HG03565 (cell line): ENCODE data around the gene PTPA.

Source experiments
- ATAC-seq: cut with Tn5 transposase; IDR thresholded peaks from one replicate; pipeline ENCODE4 v1.9.1; 2021; ENCODE audit warnings: mild to moderate bottlenecking, moderate library complexity; ENCODE audit not compliant: unreplicated experiment

Gene PTPA

DNA sequence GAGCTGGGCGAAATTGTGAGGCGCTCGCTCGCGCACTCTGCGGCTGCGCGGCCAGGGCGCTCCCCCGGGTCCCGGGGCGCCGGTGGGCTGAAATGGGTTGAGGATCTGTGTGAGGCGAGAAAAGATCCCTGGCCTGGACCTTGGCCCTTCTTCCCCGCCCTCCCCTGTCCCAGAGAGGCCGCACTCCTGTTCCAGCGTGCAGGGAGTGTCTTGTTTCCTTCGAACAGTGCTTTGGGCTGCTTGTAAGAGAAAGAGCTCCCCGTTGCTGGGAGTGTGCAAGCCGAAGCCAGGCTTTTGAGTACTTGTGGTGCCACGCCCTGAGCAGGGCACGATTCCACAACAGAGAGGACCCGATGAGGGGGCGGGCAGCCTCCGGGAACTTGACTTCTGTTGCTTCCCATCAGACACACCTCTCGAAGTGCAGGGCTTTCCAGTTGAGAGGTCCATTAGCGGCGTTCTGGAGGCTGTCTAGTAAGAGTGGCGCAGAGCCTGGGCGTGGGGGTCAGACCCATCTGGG is 29.8 kb upstream of the PTPA start:
- no peak for ATAC-seq

DNA sequence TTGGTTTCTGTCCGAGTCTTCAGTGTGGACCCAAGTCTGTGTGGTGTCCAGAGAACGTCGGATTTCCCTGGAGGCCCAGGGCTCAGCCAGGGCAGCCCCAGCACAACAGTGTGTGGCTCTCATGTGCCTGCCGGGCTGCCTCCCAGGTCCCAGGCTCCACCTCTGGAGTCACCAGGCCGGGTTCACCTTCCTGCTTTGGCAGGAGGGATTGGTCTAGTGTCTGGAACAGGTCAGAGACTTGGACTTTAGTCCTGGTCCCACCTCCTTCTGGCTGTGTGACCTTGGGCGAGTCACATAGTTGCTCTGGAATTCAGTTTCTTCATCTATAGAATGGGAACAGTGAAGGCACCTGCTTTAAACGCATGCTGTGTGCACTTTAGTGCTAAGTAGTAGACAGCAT is 27.1 kb upstream of the PTPA start:
- no peak for ATAC-seq

DNA sequence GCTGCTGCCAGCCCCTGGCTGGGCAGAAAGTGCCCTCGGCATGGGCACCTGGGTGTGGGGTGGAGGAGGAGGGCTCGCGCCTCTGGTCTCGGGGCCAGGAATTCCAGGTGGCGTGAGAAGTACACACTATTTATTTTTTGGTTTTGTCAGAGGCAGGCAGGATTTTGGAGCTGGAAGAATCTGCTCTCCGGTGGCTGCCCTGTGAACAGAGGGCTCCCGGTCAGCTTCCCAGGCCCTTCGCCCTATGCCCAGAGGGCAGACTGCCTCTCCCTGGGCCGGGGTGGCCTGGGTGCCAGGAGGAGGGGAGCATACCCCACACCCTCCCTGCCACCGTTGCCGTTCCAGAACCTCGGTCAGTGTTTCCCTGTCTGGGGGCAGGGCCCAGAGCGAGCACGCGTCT is 22.0 kb upstream of the PTPA start:
- ATAC-seq, result no peak

DNA sequence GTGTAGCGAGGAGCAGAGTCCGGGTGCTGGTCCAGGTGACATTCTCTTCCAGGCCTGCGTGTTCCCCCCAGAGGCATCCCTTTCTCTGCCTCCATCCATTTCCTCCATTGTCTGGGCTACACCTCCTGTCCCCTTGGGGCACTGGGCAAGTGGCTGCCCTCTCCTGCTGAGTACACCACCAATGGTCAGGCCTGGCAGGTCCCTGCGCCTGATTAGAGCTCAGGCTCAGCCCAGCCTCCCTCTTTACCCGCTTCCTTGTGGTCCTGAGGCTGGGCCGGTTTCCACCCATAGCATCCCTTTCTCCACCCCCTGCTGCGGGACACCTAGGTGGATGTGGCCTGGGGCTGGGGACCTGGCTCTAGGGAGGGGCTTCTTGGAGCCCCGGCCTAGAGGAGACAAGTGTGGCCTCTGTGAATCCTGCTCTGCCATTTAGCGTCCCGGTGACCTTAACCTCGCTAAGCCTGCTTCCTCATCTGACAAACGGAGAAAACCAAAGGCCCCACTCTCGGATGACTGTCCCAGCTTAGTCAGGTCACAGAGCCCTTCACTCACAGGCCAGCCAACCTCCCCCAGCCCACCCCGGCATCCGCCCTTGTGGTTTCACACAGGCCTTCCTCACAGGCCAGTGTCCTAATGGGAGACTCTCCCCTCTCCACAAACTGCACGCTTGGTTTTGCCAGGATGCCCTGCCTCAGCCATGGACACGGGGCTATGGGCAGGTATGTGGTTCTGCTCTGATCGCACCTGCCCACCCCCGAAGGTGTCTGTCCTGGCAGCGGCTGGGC is 17.4 kb upstream of the PTPA start:
- no peak for ATAC-seq

DNA sequence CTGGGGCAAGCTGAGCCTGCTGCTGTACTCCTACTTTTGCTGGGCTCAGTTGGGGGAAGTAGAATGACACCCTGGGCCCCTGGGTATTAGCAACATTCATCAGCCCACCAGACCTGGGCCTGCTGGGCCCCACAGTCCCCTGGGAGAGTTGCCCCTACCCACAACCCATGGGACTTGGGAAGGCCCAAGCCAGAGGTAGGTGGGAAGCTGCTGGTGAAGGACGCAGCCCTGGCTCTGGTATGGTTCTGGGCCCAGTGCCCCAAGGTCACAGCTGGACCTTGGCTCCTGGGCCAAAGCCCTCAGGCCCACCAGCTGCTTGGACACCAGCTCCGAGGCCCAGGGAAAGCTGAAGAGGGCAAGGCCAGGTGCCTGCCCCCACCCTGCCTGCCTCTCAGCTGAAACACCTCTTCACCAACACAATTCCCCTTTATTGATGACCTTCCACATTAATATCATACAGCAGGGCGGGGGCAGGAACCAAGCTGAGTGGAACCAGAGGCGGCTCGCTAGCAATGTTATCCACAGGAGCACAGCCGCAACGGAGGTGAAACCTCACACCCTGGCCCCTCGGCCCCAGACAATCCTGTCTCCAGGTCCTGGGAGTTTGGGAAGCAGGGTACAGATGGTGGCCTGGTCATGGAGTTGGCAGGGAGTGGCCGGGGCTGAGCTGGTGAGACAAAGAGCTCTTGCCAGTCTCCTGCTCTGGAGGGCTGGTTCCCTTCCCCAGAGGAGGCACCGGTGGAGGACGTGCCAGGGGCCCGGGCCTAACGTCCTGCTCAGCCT is 16.6 kb upstream of the PTPA start:
- ATAC-seq, result no peak

DNA sequence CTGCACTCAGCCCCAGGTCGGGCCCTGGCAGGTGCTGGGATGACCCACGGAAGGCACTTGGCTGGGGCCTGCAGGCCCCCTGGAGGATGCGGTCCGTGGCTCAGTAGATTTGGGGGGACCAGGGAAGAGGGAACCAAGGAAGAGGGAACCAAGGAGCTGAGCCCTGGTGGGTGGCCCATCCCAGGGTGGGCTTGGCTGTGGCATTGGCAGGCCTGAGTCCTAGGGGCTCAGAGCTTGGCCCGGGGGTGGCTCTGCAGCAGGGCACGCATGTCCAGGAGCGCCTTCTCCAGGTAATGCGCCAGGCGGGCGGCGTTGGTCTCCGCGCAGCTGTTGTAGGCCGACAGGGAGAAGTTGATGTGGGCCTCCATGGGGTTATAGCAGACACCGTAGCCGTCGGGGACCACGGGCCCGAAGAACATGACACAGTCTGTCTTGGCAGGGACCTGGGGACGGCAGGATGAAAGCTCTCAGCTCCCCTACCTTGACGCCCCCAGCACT is 16.0 kb upstream of the PTPA start:
- ATAC-seq, result no peak

DNA sequence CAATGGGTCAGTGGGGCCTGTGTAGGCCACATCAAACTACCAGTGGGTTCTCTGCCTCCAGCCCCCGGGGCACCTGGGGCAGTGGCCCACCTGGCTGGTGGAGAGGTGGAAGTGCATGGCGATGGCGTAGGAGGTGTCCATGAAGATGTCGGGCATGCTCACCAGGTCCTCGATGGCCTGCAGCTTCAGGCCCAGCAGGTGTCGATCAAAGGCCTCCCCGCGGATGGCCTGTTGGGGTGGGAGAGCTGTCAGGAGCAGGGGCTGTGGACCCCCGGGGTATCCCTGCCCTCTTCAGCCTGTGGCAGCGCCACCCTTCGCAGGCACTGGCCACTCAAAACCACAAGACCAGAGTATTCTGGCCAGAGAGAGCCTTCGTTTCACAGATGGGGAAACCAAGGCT is 15.3 kb upstream of the PTPA start:
- ATAC-seq, result no peak

DNA sequence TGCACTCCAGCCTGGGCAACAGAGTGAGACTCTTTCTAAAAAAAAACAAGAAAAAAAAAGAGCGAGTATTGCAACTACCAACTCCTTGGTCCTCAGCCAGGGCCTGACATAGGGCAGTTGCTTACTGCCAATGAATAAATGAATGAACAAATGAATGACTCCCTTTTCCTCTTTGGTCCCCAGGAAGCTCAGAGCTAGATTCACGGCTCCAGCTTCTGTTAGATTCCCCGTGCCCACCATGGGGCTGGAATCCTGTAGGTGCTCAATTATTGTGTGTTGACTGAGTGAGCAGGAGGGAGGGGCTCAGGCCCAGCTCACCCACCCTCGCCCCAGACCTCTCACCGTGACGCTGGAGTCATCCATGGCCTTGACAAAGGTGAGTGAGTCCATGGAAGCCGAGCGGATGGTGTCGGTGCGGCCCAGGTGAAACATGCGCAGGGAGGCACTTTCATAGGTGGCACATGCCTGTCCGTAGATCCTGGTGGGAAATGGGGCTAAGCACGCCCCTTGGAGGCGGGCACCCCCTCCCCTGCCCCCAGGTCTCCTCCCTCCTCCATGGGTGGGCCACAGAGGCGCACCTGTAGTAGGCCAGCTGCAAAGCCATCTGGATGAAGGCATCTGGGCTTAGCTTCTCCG is 13.4 kb upstream of the PTPA start:
- ATAC-seq, result no peak

DNA sequence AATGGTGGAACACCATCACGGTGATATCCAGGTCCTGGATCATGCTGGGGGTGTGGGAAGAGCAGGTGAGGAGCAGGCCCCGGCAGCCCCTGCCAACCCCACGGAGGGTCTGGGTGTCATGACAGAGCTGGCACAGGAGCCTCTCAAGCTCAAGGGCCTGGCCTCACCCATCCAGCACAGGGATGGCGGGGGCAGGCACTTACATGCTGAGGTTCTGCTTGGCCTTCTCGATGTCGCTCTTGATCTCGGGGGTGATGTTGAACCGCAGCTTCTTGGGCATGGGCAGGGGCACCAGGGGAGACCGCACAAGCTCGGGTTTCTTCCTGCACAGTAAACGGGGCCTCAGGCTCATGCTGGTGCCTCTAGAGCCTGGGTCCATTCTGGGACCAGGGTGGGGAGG is 12.9 kb upstream of the PTPA start:
- ATAC-seq, result no peak

DNA sequence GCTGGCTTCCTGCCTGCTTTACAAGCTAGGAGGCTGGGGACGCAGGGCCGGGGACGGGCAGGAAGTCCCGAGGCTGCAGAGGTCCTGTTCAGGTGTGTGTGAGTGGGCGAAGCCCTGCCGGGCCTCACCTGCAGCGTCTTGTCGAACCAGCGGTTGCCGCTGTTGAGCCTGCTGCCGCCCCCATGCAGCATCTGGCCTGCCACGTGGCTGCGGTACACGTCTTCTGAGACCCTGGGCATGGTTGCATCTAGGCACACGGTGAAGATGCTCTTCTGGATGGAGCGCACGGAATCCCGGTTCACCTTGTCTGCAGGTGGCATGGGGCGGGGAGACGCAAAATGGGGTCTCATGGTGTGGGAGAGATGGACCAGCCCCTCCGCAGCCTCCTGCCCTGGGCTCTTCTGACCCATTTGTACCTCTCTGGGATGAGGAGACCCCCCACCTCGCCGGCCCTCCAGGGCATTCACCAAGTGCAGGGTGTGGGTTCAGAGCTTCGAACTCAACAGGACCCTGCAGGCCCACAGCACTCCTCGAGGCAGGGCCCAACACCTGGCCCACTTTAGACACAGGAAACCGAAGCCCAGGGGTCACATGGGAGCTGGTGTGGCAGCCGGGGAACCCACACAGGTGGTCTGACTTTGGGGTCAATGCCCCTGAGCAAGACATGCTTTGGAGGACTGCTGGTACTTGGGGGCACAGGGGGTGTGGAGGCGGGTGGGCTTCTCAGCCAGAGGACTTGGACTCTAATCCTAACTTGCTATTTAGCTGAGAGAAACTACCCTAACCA is 10.6 kb upstream of the PTPA start:
- no peak for ATAC-seq

DNA sequence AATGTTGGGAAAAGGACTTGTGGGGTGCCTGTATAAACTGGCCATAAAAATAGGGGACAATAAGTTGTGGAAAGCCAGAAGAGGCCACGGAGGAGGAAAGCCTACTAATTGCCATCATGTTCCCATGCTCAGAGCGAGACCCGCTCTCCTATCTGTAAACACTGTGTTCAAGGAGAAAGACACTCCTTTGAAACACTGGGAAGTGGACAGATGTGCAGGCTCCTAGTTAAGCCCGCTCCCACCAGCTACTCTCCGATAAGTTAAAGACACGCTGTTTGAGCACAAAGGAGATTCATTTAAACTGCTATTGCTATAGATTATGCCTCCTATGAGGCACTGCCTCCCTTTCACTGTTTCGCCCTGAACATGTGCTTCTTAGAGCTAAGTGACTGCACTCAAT is 9.9 kb upstream of the PTPA start:
- no peak for ATAC-seq

DNA sequence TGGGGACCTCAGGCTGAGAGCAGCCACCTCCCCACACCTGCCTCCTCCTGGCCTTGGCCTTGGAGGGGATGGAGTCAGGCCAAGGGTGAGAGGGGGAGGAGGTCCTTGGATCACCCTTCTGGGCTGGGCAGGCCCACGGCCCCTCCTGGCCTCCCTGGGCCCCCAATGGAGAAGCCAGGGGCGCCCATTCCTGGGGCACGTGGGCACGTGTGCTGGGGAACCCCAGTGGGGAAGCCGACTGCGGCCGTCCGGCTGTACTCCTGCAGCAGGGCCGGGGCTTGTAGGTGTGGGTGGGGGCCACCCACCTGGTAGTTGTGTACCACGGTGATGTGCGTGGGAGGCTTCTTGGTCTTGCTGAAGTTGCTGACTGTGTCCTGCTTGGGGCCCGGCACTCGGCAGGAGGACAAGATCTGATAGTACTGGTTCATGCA is 9.1 kb upstream of the PTPA start:
- no peak for ATAC-seq

DNA sequence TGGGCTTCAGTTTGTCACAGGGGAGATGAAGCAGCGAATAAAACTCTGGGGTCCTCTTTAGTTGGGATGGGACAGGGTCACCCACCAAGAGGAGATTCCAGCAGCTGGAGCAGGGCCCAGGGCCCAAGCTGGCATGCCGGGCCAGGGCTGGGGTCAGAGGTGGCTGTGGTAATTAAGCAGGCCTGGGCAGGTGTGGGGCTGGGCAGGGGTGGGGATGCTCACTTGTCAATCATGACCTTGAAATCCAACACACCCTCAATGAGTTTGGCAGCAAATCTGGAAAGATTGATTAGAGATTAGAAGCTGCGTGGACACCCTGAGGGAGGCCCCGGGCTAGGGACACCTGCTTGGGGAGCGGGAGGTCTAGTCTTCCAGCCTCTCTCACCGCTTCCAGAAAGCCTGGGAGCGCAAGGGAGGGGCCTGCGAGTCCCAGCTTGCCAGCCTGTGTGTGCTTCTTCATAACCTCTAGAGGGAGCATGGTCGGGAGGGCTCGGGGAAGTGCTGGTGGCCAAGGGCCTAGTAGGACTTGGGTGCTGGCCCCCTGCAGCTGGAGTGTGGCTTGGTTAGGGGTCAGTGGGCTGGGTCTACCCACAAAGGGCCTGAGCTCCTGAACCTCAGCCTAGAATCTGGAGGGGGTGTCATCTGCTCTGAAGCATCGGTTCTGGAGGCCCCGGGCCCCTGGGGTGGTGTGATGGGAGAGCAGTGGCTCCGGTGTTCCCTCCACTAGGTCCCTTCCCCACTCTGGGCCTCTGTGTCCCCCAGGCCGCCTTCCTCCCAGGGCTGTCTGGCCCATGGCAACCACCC is 8.2 kb upstream of the PTPA start:
- no peak for ATAC-seq

DNA sequence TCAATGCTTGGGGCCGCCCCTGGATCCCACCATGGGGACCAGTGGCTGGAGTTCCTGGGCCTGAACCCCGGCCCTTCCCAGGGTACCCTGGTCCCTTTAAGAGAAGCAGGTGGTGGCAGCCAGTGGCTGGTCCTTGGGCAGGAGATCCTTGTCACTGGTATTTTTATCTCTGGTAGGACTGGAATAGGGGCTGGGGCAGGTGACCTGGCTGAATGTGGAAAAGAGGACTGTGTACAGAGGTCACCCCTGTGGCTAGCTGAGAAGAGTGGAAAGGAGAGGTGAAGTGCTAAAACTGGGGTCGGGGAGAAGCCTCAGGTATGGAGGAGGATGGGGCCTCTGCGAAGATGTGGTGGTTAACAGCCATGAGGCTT is 7.6 kb upstream of the PTPA start:
- no peak for ATAC-seq

DNA sequence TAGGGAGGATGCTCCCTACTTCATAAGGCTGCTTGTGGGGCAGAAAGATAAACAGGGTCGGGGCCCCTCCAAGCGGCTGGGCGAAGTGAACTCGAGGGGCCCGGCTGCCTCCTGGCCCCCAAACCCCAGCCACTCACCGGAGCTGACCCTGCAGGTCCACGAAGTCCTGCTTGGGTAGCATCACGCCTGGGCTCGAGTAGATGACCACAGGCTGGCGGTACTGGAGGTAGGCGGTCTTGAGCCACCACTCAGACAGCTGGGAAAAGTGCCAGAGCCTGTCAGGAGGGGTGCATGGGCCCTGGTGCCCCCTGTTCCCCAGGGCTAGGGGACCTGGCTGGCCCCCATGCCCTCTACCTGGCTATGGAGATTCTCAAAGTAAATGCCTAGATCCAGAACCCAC is 7.2 kb upstream of the PTPA start:
- ATAC-seq, result no peak

DNA sequence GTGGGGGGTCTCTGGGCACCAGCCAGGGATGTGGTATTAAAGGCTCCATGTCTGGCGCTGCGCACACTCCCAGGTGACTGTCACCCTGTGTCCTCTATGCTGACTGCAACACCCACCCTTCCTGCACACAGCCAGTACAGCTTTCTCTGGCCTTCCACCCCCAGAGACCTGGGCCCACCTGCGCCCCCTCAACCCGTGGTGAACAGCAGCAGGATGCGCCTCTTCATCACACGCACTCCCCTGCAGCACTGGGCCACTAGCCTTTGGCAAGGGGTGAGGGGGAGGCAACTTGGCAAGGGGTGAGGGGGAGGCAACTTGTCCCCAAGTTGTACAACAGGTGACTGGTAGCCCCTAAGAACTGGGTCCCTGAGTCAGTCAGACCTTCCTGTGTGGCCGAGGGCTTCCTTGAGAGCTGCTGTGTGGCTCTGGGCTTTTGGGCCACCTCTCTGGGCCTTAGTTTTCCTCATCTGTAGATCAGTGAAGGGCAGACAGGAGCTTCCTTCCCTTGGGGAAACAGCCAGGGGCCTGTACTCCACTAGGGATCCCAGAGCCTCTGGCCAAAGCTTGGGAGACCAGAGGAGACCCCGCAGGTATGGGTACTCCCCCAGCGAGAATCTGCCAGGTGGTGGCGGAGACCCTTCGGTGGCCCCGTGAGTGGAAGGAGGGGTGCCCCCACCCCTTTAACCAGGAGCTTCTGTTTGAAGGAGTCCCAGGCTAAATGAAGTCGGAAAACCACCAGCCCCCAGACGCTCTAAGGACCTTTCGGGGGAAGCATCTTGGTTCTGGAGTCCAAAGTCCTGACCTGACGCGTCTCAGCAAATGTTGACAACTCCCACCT is 5.1 kb upstream of the PTPA start:
- no peak for ATAC-seq

DNA sequence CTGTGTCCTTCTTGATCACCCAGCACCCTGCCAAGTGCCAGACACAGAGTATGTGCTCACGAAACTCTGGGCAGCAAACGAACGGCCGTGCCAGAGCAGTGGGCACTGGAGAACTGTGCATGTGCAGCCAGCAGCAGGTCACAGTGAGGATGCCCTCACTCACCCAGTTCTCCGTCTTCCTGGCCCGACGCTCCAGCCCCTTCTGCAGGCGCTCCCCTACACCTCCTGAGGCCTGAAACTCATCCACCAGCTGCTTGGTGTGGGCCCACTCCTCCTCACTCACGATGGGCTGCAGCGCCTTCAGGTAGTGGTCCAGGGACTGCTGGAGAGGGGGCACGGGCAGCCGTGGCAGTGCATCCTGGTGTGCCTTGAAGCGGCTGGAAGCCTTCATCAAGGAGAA is 3.6 kb upstream of the PTPA start:
- no peak for ATAC-seq

DNA sequence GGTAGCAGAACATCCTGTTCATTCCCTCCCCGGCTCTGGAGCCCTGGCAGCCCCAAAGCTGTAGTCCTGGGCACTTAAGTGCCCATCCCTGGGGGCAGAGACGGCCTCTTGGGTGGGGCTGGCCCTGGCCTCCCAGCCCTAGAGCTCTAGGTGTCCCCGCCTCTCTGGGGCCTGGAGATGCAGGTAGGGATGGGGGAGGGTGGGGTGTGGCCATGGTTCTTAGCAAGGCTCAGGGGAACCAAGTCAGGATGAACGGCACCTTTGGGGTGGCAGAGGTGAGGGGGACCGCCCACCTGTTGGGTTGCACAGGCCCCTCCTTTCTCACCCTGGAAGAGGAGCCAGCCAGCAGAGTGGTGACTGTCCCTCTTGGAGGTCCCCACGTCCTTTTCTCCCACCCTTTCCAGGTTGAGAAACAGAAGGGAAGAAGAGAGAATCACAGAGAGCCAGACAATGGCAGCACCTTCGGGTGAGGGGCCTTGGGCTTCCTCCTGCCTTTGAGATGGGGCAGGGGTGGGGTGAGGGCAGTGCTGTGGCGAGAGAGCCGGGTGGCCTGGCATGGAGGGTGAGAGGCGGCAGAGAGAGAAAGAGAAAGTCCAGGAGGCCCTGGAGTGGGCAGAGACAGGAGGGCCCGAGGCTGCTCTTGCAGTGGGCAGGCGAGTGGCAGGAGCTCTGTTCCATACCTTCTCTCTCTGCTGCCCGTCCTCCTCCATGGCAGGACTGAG is 3.0 kb upstream of the PTPA start:
- no peak for ATAC-seq
